ENCODE results near the gene ELF1.

DNA sequence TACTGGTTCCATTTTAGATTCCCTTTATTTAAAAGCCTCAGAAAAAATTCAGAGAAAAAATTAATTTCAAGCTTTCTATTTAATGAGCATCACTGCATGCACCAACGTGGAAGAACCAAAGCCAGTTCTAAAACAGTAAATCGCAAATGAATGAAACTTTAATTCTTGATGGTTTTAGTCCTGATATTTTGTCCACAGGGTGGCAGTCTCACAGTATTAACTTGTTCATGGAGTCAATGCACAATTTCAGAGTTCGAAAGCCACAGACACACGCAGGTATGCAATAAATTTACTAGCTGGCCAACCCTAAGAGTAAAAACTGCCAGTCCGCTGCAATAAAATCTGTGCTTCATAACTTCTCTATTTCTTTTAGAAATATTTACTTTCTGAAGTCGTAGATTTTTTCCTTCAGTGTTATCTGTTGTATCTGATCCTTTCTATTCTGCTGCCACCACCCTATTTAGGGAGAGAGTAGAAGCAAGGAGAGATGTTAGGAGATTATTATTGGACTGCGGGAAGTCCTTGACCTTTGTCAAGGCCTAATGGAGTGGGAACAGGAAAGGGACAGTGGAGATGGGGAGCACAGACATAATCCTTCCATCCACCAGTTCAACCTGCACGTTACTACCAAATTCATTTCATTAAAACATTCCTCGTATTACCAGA, 35.2 kb upstream of the ELF1 start:
- TF ChIP-seq POLR2A (IDR thresholded peaks at IDR 0.05; ENCODE audit: control extremely low read depth in 1 of 2, low read depth in 2 of 2, low read length in 2 of 2) = no peak
- TF ChIP-seq, protein P1, sequence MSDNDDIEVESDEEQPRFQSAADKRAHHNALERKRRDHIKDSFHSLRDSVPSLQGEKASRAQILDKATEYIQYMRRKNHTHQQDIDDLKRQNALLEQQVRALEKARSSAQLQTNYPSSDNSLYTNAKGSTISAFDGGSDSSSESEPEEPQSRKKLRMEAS (IDR thresholded peaks at IDR 0.05) = no peak
- no peak for TF ChIP-seq CBX8 (IDR thresholded peaks at IDR 0.05; ENCODE audit: borderline replicate concordance, low read depth, low read length)
- TF ChIP-seq, protein P2, sequence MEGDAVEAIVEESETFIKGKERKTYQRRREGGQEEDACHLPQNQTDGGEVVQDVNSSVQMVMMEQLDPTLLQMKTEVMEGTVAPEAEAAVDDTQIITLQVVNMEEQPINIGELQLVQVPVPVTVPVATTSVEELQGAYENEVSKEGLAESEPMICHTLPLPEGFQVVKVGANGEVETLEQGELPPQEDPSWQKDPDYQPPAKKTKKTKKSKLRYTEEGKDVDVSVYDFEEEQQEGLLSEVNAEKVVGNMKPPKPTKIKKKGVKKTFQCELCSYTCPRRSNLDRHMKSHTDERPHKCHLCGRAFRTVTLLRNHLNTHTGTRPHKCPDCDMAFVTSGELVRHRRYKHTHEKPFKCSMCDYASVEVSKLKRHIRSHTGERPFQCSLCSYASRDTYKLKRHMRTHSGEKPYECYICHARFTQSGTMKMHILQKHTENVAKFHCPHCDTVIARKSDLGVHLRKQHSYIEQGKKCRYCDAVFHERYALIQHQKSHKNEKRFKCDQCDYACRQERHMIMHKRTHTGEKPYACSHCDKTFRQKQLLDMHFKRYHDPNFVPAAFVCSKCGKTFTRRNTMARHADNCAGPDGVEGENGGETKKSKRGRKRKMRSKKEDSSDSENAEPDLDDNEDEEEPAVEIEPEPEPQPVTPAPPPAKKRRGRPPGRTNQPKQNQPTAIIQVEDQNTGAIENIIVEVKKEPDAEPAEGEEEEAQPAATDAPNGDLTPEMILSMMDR (IDR thresholded peaks at IDR 0.05; ENCODE audit: control extremely low read depth in 1 of 3, insufficient read depth in 1 of 3, low read depth in 1 of 3, low read length in 3 of 3) = peak in 2 of 3 experiments; percentile 42 to 49; a peak in 3 of 4 replicates
- TF ChIP-seq CHD2 (IDR thresholded peaks at IDR 0.05; ENCODE audit: low read length) = no peak
- no peak for TF ChIP-seq HDAC6 (IDR thresholded peaks at IDR 0.05; ENCODE audit: low read depth, low read length)
- peak; percentile 16 to 40; a peak in 2 of 4 replicates for TF ChIP-seq RAD21 (IDR thresholded peaks at IDR 0.05 in 1 of 2, conservative IDR thresholded peaks at IDR 0.05 in 1 of 2; ENCODE audit: low read depth in 2 of 2, low read length in 2 of 2)
- TF ChIP-seq NANOG (IDR thresholded peaks at IDR 0.05; ENCODE audit: insufficient read depth, low read depth, low read length, poor library complexity, severe bottlenecking) = no peak
